PC-3 (cell line): ENCODE measurements around the gene BNIP2.

Source experiments
- CTCF ChIP-seq: fragments of 300-600 bp; sonication (generic); conservative IDR thresholded peaks from 2 replicates; pipeline ENCODE4 v1.5.1; 2017; ENCODE audit warnings: antibody characterized with exemption, low read depth, mild to moderate bottlenecking, low read length
- EZH2 ChIP-seq: fragments of 300-600 bp; sonication (generic); IDR thresholded peaks from one replicate; pipeline ENCODE4 v1.6.1; 2017; ENCODE audit warnings: antibody characterized with exemption, mild to moderate bottlenecking, low read length; ENCODE audit not compliant: unreplicated experiment
- EZH2phosphoT487 ChIP-seq: fragments of 300-600 bp; sonication (generic); IDR thresholded peaks from 2 replicates; pipeline ENCODE4 v1.6.1; 2018; ENCODE audit warnings: mild to moderate bottlenecking, antibody characterized with exemption, low read length, borderline replicate concordance

- no peak for TF ChIP-seq CTCF
- TF ChIP-seq EZH2phosphoT487, result no peak
- no peak for TF ChIP-seq EZH2
Observed at GRCh38 chr15:59614153-59614552, 75.0 kb downstream of the BNIP2 start.
